Measurements from ENCODE around the gene ADGRG1.
"Not testable (repeated sequence)": the region's sequence is repeated elsewhere in the genome, so short reads cannot be mapped to it uniquely, and the experiment has no call there.

Gene ADGRG1

DNA sequence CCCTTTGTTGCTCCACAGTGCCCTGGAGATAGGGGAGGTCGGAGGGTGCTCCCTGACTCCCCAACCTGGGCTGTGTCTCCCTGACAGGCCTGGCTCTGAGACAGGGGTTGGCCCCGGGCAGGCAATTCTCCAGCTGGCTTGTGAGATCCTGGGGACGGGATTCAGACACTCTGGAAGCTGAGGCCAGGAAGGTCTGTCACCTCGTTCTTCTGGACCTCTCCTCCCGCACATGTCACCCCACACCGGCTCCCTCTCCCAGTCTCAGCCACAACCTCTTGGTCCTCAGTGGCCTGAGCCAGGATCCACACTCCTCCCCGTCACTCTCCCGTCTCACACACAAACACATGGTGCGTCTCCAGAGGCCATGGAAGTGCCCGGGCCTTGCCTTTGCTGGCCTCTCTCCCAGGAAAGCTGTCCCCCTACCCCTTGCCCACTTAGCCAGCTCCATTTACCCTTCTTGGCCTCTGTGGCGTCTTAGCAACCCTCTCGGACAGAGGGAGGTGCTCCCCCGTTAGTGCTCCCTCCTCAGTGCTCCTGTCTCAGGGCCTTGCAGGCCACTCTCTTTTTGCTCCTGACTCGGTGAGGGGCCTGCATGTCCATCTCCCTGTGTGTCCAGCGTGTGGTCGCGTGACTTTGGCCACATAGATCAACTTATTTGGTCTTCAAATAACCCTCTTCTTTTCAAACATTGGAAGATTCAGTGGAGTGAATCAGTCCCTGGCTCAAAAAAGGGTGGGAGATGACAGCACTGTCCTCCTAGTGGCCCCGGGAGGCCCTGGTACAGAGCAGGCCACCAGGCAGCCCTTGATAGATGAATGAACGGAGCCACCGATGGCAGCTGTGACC lies 40.4 kb downstream of the ADGRG1 start:
- DNase-seq, result no peak

- DNase-seq, result no peak
Observed at GRCh38 chr16:57669476-57670162, 41.2 kb downstream of the ADGRG1 start.

DNA sequence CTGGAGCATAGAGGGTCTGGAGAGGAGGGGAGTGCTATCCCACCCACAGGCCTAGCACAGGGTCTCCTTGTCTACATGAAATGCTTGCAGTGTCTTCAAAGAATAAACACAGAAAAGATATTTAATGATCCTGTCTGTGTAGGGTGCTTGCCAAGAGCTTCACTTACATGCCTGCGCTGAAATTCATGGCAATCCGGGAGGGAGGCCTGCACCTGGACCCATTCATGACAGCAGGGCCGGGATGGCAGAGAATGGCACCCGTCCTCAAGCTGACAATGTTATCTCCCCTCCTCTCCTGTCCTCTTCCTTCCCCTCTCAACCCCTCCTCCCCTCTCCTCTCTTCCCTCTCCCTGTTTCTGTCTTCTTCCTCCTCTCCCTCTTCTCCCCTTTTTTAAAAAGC lies 41.8 kb downstream of the ADGRG1 start:
- DNase-seq, result no peak

DNA sequence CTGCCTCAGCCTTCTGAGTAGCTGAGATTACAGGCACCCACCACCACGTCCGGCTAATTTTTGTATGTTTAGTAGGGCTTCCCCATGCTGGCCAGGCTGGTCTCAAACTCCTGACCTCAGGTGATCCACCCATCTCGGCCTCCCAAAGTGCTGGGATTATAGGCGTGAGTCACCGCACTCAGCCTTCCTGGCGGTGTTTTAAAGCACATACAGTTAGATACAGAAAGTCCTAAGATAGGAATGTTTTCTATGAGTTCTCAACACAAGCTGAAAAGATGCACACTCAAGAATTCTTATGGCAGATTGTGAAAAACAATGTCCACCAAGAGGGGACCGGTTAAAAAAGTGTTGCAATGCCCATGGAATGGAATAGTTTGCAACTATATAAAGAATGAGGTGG lies 43.0 kb downstream of the ADGRG1 start:
- DNase-seq, result not testable (repeated sequence)

- DNase-seq, result no peak
Observed at GRCh38 chr16:57672416-57672815, 44.0 kb downstream of the ADGRG1 start.

DNA sequence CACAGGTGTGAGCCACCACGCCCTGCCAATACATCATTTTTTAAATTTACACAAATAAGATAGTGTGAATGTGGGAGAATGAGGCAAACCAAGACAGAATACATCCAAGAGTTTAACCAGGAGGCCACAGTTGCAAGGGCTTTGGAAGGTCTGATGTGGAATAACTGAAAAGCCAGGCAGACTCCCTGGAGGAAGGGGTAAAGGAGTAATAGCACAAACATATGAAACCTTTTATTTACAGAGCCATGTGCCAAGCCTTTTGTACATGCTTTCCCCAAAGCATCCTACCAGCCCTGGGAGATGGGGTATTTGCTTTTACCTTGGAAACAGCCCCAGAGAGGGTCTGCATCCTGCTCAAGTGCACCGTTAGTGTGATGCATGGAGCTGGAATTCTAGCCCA lies 44.4 kb downstream of the ADGRG1 start:
- no peak for DNase-seq

DNA sequence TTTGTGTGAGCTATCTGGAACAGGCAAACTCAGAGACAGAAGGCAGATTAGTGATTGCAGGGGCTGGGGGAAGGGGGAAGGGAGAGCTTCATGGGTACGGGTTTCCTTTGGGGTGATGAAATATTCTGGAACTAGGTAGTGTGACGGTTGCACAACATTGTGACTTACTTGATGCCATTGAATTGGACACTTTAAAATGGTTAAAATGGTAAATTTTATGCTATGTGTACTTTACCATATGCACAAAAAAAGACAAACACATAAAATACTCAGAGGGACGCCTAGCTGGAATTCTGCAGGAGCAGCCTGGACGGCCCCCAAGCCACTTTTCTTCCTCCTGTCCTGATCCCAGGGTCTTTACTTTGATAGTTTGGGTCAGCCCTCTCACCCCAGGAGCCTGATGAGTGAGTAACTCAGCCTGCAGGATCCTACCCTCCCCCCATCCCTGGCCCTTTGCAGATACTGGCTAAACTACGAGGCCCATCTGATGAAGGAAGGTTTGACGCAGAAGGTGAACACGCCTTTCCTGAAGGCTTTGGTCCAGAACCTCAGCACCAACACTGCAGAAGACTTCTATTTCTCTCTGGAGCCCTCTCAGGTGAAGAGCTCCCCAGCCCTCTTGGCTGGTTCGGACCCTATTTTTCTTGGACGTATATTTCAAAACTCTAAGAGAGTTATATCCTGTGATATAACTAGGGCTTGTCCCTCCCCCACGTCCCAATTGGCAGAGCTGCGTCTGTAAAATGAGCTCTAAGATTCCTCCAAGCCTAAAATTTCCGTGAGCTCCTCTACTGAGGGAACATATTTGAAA lies 47.5 kb downstream of the ADGRG1 start:
- DNase-seq, result no peak

DNA sequence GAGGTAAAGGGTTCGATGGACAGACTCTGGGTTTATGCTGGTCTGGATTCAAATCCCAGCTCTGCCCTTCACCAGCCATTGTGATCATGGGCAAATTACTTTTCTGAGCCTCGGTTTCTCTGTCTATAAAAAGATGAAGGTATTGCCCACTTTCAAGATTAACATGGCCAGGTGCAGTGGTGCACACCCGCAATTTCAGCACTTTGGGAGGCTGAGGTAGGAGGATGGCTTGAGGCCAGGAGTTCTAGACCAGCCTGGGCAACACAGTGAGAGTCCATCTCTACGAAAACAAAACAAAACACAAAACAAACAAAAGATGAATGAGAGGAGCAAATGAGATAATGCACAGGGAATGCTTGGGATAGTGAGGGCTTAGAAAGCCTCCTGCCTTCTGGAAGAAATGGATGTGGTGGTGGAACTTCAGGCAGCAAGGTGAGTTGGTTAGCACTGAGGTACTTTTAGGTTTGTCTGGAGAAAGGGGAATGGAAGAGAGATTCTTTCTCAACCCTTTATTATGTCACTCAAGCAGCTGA lies 48.2 kb downstream of the ADGRG1 start:
- DNase-seq, result no peak

DNA sequence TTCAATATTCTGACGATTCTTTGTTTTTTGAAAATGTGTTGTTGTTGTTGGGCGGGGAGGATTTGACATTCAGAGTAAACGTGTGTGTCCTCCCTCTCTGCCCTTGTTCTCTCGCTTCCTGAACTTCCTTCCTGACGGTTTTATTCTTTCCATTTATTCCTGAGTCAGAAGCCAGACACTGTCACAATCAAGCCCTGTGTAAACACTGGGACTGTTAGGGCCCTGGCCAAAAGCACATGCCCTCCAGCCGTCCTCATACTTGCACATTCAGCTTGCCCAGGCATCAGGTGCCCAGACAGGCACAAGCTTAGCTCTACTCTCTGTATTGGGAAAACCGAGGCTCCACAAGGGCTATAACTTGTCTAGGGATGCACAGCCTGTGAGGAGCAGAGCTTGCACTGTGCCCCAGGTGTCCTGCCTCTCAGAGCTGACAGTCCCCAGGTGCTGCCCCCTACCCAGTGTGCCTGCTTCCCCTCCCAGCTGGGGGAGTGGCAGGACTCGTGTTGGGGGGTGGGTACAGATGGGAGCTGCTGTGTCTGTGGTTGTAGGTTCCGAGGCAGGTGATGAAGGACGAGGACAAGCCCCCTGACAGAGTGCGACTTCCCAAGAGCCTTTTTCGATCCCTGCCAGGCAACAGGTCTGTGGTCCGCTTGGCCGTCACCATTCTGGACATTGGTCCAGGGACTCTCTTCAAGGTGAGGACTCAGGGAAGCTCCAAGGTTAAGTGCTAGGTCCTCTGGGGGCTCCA lies 49.4 kb downstream of the ADGRG1 start:
- DNase-seq, result no peak

GRCh38 chr16:57679016-57679415 lies 50.6 kb downstream of the ADGRG1 start:
- no peak for DNase-seq

- no peak for DNase-seq
Observed at GRCh38 chr16:57679767-57680482, 51.5 kb downstream of the ADGRG1 start.

- no peak for DNase-seq
Observed at GRCh38 chr16:57680842-57681375, 52.5 kb downstream of the ADGRG1 start.

DNA sequence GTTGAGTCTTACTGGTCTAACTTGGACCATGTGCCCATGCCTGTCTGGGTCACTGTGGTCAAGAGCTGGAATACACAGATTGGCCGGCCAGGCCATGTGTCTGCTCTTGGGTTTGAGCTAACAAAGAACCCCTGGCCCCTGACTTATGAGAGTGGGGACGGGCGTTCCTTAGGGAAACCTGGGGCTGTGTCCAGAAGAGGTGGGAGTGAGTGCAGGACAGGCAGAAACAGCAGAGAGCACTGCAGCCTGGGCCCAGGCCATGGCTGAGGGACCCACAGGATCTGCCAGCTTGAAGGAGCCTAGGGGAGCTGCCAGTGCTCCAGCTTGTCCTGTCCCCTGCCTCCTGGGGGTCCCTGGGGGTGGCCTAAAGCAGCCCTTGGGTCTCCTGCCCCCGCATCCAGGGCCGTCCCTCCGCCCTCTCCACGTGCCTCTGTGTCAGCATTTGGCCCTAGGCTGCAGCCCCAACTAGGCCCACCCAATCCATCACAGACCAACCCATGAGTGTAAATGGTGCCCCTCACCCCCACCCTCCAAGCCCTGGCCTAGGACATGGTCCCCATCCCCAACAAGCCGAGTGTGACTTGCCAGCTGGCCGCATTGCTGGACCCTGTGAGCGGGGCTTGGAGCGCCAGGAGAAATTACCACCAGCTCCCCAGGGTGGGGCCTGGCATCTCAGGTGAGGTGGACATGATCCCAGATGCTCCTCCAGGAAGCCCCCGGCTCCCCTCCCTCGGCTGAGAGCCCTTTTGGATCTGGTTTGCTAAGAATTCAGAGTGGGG lies 53.7 kb downstream of the ADGRG1 start:
- no peak for DNase-seq

DNA sequence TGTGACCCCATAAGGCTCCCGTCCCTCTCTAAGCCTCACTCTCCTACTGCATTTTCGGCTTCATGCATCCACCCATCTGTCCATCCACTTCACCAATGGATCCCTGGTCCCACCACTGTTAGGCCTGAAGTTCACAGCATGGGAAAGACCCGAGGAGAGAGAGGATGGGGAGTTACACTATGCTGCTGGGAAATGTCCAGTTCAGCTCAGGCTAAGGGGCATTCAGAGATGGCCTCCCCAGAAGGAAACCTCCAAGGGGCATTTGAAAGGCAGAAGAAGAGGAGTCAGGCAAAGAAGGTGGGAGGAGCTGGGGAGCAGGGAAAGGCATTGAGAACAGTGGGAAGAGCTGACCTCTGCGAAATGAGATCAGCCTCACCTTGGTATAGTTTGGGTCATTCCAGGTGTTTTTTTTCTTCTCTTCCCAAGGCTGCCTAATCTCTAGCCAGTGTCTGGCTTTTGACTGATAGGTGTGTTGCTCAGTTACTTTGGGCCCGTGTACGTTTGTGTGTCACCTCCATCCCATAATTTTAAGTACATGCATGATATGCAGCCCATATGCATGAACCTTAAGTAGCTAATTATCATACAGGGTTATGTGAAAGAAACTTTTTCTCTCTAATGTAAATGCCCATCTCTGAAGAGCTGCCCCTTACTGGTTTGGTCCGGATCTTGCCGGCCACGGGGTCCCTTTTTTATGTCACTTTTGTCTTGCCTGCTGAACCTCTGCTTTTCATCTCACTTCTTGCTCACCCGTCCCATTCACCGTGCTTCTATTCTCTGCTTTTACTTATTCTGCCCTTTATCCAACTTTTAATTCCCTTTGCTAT lies 54.6 kb downstream of the ADGRG1 start:
- no peak for DNase-seq

GRCh38 chr16:57683636-57684545 lies 55.5 kb downstream of the ADGRG1 start:
- no peak for DNase-seq

DNA sequence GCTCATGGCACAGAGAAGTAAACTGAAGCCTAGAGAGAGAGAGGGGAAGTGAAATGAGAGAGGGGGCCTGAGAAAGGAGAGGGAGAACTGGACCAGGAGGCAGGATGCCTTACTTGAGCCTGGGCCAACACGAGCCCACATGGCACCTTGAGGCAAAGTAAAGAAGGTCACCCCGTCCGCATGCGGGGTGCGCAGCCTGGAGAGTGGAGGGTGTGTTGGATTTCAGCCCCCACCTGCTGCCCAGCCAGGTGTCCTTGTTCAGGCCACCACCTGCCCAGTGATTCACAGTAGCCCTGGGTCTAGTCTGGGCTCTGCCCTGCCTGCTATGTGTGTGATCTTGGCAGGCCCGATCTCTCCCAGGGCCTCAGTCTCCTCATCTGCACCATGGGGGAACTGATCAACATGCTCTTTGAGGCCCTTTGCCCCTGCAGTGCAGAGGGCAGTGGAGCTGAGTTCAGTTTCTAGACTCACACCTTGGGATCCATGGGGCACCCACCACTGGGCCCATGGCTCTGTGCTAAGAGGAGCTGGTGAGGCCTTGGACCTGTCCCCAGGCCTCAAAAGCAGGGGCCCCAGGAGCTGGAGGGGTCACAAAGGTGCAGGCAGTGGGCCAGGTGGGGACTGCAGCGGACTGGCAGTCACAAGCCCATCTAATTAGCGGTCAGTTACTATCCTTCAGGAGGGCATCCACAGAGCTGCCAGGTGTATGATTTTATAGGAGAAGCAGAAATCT lies 56.4 kb downstream of the ADGRG1 start:
- no peak for DNase-seq

GRCh38 chr16:57685633-57686032 lies 57.2 kb downstream of the ADGRG1 start:
- no peak for DNase-seq

DNA sequence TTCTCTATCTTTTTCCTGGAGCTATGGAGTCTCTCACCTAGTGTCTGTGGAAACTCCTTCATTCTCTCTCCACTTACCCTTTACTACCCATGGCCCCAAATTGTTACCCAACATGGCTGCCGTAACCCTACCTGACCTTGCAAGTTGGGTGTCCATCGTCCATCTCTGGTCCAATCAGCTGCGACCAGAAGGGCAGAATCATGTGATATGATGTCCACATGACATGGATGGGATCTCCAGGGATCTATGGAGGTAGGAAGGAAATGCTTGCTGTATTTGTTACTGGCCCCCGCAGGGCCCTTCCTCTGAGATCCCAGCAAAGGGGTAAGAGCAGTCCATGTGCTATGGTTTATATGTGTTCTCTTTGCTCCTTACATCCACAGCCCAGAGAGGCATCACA lies 58.1 kb downstream of the ADGRG1 start:
- DNase-seq, result no peak
